ENCODE results near the gene SMIM38.
A peak's percentile ranks its signal among the peaks of the same experiment; 100 is the strongest.
"Not testable (repeated sequence)": the region's sequence is repeated elsewhere in the genome, so short reads cannot be mapped to it uniquely, and the experiment has no call there.

The SMIM38 gene

DNA sequence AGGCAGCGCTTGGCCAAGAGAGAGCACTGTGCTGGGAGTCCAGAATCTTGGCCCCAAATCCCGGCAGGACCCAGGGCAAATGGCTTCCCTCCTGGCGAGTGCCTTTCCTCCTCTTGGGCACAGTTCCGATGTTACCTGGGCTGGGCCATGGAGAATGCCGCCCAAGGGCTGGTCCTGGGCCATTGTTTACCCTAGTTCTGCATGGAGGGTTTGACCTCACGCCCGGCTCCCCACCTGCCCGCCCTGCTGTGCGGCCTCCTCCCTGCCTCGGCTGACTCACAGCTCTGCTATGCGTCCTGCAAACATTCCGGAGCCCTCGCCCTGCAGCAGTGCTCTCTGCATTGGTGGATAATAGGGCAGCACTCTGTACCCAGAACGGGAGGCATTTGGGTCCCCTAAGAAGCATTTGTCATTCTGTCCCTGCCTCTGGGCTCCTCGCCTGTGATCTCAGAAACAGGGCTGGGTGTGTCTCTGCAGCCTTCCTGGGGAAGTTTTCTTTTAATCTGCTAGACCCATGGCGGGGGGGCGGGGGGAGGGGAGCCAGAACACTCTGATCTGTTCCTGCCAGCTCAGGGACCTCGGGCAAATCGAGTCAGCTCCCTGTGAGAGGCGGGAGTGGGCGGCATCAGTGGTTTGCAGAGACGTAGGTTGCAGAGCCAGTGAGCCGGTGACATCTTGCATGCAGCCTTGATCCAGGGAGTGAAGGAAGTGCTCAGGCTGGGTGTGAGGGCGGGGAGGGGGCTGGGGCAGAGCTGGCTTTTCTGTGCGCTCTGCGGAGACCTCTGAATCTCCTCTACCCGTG lies 32.9 kb upstream of the SMIM38 start:
- peak; percentile 77 for DNase-seq

DNA sequence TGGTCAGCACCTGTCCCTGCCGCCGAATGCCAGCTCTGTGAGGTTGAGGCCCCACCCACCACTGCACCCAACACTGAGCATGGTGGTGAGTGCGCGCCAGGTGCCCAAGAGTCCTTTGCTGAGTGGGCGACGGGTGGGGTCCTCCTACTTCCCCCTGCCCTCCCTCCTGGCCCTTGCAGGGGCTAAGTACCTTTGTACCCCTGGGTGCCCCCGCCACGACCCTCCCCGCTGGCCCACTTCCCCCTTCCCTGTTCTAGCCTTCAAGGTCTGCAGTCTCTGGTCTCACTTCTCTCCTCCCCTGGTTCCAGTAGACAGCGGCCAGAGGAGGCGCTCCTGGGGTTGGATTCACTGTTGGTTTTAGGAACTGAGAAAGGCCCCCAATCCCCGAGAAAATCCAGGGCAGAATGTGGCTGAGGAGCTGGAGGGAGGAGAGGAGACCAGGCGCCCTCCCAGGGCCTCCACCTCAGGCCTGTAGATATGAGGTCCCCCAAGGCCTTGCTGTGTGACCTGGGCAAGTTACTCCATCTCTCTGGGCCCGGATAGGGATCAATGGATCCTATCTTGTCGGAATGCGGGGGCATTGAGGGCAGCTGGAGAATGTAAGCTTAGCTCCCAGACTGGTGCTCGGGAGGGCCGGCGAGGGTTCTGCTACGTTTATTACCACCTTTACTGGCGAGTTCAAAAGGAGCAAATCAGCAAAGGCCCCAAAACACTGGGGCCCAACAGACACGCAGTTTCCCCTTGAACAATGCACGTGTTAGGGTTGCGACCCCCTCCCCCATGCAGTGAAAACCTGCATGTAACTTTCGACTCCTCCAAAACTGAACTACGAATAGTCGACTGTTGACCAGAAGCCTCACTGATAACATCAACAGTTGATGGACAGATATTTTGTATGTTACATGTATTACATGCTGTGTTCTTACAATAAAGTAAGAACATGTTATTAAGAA lies 31.9 kb upstream of the SMIM38 start:
- peak; percentile 19 for DNase-seq

DNA sequence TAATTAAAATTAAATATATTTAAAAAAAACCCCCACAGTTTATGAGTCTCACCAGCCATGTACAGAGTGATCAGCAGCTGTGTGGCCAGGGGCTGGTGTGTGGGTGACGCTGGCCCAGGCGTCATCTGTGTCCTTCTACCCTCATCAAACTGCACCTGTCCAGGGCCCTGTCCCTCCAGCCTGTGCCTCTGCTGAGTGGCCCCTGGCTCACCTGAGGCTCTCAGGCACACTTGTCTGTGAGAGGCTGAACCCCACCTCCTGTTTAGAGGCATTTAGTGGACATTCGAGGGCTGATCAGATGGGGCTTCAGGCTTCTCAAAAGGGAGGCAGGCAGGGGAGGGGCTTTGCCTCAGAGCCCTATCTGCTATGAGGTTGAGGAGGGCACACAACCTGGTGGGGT lies 29.9 kb upstream of the SMIM38 start:
- DNase-seq = no peak

DNA sequence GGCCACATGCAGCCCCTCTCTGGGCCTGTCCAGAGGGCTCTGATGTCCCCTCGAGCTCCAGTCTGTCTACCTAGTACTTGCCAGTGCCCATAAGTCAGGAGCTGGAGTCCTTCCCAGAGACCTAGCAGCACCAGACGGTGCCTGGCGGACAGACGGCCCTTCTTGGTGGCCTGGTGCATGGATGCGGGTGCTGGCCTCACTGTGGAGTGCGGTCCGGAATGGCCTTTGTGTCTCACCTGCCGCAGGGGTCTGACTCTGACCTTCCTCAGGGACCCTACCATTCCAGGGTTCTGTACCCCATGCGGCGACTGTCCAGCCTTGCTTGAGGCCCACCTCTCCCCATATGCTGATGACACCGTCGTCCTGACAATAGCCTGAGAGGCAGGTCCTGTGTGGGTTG lies 29.4 kb upstream of the SMIM38 start:
- no peak for DNase-seq

DNA sequence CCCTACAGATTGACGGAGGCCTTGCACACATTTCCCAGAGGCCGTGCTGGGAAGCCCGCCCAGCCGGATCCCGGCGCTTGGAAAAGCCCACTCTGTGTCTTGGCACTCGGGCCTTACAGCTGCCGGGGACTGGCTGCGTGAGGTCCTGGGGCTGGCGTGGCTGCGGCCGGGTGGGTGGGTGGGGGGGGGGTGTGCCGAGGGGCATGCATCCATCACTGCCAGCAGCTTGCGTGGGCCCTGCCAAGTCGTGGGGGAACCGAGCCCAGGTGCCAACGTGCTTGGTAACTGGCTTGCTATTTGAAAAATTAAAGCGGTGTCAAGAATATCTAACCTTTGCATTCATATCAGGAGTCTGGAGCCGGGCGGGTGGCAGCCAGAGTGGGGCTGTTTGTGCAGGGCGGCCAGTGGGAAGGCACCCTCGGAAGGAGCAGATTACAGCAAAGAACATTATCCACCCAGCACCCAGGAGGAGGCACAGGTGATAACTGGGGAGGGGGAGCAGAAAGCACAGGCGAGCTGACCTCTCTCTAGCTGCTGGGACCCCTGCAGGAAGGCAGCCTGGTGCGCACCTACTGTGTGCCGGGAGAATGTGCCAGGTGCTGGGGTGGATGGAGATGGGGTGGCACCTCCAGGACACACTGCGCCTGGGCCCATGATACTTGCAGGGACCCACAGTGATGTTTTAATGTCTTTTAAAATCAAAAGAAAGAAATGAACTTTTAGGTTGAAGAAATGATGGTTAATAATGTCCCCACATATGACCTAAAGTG lies 28.5 kb upstream of the SMIM38 start:
- no peak for DNase-seq

DNA sequence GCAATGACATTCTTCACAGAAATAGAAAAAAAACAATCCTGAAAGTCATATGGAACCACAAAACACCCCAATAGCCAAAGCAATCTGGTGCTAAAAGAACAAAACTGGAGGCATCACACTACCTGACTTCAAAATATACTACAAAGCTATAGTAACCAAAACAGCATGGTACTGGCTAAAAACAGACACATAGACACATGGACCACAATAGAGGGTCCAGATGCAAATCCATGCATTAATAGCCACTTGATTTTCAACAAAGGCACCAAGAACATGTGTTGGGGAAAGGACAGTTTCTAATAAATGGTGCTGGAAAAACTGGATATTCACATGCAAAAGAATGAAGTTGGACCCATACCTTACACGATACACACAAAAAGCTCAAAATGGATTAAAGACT lies 27.9 kb upstream of the SMIM38 start:
- DNase-seq = no peak

DNA sequence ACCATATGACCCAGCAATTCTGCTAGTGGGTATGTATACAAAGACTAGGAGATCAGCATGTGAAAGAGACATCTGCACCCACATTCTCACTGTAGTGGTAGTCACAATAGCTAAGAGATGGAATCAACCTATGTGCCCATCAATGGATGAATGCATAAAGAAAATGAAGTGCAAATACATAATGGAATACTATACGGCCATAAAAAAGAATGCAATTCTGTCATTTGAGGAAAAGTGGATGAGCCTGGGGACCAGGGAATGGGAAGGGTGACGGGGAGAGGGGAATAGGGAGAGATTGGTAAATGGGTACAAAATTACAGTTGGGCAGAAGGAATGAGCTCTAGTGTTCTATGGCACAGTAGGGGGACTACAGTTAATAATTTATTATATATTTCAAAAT lies 26.7 kb upstream of the SMIM38 start:
- DNase-seq = no peak

DNA sequence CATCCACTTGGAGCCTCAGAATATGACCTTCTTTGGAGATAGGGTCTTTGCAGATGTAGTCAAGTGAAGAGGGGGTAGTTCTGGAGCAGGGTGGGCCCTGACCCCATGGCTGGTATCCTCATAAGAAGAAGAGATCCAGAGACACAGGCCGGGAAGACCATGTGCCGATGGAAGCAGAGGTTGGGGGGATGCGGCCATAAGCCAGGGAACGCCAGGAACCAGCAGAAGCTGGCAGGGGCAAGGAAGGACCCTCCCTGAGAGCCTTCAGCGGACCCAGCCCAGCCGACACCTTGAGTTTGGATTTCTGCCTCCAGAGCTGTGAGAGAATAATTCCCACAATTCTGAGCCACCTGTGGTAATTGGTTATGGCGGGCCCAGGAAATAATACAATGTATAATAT lies 26.1 kb upstream of the SMIM38 start:
- DNase-seq = no peak

DNA sequence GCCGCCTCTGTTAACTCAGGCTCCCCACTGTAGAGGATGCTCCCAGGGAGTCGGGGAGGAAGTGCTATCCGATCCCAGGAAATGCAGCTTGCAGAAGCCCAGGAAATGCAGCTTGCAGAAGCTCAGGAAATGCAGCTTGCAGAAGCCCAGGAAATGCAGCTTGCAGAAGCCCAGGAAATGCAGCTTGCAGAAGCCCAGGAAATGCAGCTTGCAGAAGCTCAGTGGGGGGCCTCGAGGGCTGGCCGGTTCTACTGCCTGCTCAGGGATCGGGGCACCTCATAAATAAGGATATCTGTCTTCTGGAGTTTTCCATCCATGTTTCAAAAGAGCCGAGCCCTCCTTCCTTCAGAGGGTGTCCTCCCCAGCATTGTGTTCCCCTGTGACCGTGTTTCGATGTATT lies 25.1 kb upstream of the SMIM38 start:
- no peak for DNase-seq

DNA sequence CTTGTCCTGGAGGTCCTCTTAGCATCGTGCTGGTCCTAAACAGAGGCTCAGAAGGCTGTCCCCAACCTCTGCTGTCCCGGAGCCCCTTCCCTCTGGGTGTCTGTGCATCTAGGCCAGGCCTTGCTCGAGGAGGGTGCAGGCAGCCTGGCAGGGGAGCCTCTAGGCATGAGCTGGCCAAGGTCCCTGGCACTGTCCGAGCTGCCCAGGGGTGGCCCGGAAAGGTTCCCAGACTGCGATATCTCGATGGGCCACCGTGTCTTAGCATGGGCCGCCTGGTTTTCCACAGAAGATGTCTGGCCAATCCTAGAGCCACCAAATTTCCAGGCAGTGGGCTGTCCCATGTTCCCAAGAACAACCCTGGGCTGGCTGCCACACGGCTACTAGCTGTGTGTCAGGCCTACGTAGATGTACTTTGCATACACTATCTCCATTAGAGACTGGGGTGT lies 24.6 kb upstream of the SMIM38 start:
- no peak for DNase-seq

DNA sequence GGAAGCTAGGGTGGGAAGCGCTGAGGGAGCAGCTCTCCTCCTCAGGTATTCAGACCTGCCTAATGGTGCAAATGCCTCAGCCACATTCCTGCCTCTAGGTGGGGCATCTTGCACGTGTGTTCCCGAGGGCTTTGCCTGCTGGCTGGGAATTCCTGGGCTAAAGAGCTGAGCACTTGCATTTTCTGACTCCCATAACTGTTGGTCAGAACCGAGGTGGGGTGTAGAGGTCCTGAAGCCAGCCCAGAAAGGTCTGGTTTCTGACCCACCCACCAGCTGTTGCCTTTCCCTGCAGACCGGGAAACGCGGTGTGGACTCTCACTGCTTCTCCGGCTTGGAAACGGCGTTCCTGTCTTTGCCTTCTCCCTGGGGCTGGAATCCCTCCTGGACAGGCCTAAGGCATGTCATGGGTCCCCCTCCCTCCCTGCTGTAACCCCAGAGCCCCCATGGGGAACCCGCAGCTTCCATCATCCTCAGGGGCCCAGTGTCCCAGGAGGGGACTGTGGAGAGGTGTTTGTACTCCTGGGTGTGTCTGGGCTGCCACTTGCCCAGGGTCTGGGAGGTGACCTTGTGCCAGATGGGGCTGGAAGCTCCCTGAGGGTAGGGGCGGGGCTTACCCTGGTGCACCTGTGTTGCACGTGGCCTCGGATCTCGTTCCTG lies 24.0 kb upstream of the SMIM38 start:
- DNase-seq = no peak

DNA sequence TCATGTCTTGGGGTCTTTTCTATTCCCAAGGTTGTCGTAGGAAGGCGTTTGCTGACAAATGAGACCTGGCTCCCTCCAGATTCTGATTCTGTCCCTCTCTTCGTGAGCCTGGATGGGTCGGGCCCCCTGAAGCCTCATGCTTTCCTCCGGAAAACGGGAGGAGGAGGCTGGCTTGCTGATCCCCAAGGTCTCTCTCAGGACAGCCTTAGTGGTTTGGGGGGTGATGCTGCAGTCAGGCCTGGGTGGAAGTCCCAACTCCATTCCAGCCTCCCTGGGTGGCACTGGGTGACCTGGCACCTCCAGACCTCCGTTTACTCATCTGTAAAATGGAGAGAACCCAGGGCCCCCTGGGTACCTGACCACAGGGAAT lies 23.4 kb upstream of the SMIM38 start:
- no peak for DNase-seq

DNA sequence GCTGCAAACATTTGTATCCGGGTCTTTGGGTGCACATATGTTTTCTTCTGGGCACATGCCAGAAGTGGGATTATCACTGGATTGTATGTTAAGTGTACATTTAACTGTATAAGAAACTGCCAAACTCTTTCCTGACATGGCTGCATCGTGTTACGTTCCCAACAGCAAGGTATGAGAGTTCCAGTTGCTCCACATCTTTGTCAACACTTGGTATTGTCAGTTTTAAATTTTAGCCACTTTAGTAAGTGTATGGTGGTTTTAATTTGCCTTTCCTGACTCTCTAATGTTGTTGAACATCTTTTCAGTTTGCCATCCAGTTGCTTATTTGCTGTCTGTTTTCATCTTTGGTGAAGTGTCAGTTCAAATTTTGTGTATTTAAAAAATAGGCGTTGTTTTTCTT lies 22.5 kb upstream of the SMIM38 start:
- DNase-seq = no peak

DNA sequence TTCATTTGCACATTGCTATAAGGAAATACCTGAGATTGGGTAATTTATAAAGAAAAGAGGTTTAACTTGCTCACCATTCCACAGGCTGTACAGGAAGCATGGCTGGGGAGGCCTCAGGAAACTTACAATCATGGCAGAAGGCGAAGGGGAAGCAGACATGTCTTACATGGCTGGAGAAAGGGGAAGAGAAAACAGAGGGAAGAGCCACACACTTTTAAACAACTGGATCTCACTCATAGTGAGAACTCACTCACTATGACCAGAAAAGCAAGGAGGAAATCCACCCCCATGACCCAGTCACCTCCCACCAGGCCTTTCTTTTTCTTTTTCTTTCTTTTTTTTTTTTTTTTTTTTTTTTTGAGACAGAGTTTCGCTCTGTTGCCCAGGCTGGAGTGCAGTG lies 21.6 kb upstream of the SMIM38 start:
- DNase-seq = not testable (repeated sequence)

DNA sequence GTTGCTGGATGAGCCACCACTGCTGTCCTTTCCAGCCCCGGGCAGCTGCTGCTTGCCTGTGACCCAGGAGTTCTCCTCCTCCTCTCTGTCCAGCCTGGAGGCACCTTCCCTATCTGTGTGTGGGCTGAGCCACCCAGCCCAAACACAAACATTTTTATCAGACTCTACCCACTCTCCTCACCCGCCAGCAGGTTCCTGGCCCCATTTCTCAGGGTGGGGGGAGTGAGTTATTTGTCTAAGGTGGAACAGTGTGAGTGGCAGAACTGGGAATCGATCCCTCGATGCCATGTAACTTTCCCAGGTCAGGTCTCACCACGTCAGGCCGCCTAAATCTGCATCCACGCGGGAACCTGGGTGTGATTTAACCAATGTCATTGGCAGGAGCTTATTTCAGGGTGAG lies 20.8 kb upstream of the SMIM38 start:
- no peak for DNase-seq

DNA sequence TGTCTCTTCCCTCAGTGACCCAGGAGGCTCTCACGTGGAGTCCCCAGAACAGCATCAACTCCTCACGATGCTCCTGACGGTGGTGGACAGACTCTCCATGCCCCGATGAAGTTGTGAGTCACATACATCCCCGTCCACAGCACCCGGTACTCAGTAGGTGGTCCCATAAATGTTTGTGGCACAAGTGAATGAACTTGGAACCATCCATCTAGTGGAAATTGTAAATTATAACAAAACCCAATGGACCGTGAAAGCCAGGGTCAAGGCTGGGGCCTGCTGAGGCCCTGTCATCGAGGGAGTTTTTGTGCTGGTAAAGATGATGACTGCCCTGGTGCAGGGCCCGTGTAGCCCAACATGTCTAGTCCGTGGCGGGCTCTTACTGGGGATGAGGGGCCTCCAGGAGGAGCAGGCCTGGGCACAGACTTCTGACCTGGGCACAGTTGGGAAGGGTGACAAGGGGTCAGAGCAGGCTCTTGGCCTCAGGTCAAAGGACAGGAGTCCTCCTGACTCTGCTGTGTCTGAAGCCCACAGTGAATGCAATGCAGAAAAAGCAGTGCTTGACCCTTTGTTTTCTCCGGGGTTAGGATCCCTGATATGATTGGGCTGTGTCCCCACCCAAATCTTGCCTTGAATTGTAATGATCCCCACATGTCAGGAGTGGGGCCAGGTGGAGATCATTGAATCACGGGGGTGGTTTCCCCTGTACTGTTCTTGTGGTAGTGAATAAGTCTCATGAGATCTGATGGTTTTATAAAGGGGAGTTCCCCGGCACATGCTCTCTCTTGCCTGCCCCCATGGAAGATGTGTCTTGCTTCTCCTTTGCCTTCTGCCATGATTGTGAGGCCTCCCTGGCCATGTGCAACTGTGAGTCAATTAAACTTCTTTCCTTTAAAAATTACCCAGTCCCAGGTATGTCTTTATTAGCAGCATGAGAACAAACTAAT lies 20.0 kb upstream of the SMIM38 start:
- no peak for DNase-seq

DNA sequence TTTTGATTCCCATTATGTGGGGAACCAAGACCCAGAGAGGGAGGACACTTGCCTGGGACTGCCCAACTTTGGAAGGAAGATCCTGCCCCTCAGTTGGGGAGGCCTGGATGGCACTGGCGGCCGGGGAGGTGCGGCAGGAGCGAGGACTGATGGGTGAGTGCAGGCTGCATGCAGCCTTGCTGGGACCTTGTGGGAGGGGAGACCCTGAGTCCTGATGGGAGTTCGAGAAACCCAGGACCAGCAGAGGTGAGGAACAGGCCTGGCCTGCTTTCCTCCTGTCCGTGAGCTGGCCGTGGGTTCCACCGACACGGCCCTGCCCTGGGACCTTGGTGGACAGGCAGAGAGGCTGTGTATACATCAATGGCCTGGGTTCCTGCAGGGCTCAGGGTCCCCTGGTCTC lies 19.3 kb upstream of the SMIM38 start:
- no peak for DNase-seq

DNA sequence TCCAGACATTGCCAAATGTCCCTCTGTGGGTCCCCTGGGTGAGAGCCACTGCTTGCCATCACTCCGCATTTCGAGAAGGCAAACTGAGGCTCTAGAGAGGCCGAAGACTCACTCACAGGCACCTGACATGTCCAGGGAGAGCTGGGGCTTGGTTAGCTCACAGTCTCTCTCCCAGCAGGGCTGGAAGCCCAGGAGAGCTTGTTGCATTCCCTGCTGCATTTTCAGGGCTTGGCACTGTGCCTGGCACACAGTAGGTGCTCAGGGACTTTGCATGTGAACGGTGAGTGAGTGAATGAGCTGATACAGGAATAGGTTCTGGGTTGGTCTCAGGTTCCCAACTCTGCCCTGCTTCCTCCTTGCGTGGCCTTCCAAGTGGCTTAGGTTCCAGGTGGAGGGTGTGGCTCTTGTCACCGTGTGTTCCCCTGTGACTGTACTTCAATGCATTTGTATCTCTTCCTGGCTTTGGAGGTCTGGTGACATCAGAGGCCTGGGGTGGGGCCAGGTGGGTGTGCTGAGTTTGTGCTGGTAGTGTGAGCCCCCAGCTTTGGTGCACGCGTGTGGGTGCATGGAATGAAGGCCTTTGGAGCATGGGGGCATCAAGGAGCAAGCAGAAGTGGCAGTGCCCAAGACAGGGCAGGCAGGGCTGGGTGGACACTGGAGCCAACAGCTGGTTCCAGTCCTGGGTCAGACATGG lies 18.4 kb upstream of the SMIM38 start:
- no peak for DNase-seq

DNA sequence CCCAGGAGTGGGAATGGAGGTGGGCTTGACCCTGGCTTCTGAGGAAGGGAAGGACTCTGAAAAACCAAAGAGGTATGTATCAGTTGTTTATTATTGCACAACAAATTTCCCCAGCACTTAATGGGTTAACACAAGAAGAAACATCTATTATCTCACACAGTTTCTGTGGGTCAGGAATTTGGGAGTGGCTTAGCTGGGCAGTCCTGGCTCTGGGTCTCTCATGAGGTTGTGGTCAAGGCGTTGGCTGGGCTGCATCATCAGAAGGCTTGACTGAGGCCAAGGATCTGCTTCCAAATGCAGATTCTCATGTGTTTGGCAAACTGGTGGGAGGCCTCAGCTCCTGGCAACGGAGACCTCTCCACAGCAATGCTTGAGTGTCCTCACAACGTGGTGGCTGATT lies 17.5 kb upstream of the SMIM38 start:
- no peak for DNase-seq

DNA sequence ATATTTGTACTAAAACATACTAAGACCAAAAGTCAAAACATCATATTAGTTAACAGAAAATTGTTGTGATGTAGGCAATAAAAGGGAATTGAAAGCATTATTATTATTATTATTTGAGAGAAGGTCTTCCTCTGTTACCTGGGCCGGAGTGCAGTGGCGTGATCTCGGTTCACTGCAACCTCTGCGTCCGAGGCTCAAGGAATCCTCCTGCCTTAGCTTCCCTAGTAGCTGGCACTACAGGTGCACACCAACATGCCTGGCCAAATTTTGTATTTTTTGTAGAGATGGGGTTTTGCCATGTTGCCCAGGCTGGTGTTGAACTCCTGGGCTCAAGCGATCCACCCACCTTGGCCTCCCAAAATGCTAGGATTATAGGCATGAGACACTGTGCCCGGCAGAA lies 15.6 kb upstream of the SMIM38 start:
- not testable (repeated sequence) for DNase-seq

DNA sequence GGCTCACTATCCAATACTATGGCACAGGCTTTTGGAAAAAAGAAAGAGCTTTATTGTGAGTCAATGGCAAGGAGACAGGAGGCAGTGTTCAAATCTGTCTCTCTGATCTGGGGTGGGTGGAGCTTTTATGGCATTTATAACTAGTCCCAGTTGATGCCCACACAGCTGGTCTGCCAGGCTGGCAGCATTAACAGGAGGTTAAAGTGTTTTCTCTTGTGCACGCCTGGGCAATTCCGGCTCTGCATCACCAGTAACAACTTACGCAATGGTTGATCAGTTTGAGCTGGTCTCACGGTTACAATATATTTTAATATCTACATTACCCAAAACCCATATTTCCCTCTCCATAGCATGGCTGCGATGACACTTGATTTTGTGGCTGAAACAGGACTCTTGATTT lies 15.1 kb upstream of the SMIM38 start:
- no peak for DNase-seq

Data from CD4-positive, alpha-beta T cell treated with Interleukin-6 for 4 hours (primary cell).